ENCODE results near the gene SRSF3. TPM values are rescaled to one million over a fixed set of nuclear protein-coding genes. Genes with fewer than 3 reads are reported as not detected.
"Not testable (repeated sequence)": the region's sequence is repeated elsewhere in the genome, so short reads cannot be mapped to it uniquely, and the experiment has no call there.

SRSF3 gene
- total RNA-seq, 1 donor from 2014 or later: 209 TPM

DNA sequence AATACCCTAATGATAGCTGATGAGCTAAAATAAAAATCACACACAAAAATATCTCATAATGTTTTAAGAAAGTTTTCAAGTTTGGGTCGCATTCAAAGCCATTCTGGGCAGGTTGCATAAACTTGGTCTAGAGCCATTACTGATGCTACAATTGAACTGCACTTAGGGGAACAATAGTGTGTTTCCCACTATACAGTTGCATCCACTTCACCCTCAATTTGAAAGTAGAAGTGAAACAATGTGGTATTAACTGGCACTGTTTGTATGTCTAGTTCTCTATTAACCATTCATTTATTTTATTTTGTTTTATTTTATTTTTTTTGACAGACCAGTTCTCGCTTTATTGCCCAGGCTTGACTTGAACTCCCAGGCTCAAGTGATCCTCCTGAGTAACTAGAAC is 23.9 kb upstream of the SRSF3 start:
- DNase-seq (ENCODE audit: extremely low spot score, unreplicated experiment): no peak
- Mint-ChIP-seq H3K27me3 (ENCODE audit: unreplicated experiment) (no peaks in the 10 kb centered on the region), H3K27ac (ENCODE audit: unreplicated experiment) (no peak overlapping the region), H3K4me3 (ENCODE audit: unreplicated experiment) (no peak overlapping the region), H3K36me3 (ENCODE audit: unreplicated experiment) (no peaks in the 10 kb centered on the region), H3K4me1 (ENCODE audit: unreplicated experiment) (no peaks in the 10 kb centered on the region), H3K9me3 (ENCODE audit: unreplicated experiment) (no peaks in the 10 kb centered on the region)
- TF ChIP-seq, protein P1, sequence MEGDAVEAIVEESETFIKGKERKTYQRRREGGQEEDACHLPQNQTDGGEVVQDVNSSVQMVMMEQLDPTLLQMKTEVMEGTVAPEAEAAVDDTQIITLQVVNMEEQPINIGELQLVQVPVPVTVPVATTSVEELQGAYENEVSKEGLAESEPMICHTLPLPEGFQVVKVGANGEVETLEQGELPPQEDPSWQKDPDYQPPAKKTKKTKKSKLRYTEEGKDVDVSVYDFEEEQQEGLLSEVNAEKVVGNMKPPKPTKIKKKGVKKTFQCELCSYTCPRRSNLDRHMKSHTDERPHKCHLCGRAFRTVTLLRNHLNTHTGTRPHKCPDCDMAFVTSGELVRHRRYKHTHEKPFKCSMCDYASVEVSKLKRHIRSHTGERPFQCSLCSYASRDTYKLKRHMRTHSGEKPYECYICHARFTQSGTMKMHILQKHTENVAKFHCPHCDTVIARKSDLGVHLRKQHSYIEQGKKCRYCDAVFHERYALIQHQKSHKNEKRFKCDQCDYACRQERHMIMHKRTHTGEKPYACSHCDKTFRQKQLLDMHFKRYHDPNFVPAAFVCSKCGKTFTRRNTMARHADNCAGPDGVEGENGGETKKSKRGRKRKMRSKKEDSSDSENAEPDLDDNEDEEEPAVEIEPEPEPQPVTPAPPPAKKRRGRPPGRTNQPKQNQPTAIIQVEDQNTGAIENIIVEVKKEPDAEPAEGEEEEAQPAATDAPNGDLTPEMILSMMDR (IDR thresholded peaks at IDR 0.05): no peak

DNA sequence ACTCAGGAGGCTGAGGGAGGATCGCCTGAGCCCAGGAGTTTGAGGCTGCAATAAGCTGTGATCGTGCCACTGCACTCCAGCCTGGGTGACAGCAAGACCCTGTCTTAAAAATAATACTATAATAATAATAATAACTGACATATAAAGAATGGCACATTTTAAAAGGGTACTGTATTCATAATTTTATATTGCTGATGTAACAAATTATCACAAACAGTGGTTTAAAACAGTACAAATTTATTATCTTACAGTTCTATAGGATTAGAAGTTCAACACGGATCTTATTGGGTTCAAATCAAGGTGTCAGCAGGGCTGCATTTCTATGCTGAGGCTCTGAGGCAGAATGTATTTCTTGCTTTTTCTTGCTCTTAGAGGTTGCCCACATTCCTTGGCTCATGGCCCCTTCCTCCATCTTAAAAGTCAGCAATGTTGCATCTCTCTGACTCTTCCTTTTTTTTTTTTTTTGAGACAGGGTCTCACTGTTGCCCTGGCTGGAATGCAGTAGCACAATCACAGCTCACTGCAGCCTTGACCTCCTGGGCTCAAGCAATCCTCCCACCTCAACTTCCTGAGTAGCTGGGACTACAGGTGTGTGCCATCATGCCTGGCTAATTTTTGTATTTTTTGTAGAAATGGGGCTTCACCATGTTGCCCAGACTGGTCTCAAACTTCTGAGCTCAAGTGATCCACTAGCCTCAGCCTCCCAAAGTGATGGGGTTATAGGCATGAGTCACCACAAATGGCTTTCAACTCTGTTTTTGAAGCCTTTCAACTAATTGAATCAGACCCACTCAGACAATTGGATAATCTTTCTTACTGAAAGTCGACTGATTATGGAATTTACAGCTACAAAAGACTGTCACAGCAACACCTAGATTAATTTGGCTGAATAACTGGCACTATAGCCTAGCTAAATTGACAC is 22.8 kb upstream of the SRSF3 start:
- Mint-ChIP-seq H3K4me3 (ENCODE audit: unreplicated experiment) (no peak overlapping the region), H3K36me3 (ENCODE audit: unreplicated experiment) (no peaks in the 10 kb centered on the region), H3K9me3 (ENCODE audit: unreplicated experiment) (no peaks in the 10 kb centered on the region), H3K4me1 (ENCODE audit: unreplicated experiment) (no peaks in the 10 kb centered on the region), H3K27me3 (ENCODE audit: unreplicated experiment) (no peaks in the 10 kb centered on the region), H3K27ac (ENCODE audit: unreplicated experiment) (no peak overlapping the region)
- no peak for DNase-seq (ENCODE audit: extremely low spot score, unreplicated experiment)
- TF ChIP-seq, protein P1 (IDR thresholded peaks at IDR 0.05): no peak

DNA sequence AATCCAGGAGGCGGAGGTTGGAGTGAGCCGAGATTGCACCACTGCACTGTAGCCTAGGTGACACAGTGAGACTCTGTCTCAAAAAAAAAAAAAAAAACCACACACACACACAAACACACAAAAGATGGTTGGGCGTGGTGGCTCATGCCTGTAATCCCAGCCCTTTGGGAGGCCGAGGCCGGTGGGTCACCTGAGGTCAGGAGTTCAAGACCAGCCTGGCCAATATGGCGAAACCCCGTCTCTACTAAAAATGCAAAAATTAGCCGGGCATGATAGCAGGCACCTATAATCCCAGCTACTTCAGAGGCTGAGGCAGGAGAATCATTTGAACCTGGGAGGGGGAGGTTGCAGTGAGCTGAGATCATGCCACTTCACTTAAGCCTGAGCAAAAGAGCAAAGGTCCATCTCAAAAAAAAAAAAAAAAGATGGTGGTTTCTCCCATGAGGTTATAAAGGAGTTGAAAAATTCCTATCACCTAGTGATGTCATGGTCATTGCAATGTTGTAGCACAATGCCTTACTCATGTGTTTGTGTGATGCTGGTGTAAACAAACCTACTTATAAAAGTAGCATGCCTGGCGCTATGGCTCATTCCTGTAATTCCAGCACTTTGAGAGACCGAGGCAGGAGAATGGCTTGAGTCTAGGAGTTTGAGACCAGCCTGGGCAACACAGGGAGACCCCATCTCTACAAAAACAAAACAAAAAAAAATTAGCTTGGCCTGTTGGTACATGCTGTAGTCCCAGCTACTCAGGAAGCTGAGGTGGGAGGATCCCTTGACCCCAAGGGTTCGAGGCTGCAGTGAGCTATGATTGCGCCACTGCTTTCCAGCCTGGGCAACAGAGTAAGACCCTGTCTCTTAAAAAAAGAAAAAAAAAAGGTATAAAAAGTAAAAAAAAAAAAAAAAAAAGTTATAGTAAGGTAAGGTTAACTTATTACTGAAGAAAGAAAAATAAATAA is 21.5 kb upstream of the SRSF3 start:
- H3K9me3 Mint-ChIP-seq (ENCODE audit: unreplicated experiment); DNase-seq (ENCODE audit: extremely low spot score, unreplicated experiment); H3K27me3 Mint-ChIP-seq (ENCODE audit: unreplicated experiment); H3K4me3 Mint-ChIP-seq (ENCODE audit: unreplicated experiment); H3K27ac Mint-ChIP-seq (ENCODE audit: unreplicated experiment); H3K36me3 Mint-ChIP-seq (ENCODE audit: unreplicated experiment): not testable (repeated sequence)
- peaks cover 12% of the 10 kb centered on the region for H3K4me1 Mint-ChIP-seq (ENCODE audit: unreplicated experiment)

DNA sequence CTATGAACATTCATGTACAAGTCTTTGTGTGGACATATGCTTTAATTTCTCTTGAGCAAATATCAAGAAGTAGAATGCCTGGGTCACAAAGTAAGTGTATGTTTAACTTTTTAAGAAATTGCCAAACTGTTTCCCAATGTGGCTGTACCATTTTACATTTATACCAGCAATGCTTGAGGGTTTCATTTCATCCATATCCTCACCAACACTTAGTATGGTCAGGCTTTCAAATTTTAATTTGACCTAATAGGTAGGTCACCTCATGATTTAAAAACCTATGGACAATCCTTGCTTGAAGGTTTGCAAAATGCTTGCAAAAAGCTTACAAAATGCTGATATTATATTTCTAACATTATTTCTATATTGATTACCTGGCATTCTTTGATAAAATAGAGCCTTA is 19.5 kb upstream of the SRSF3 start:
- TF ChIP-seq, protein P1 (IDR thresholded peaks at IDR 0.05): no peak
- no peak overlapping the region for H3K27ac Mint-ChIP-seq (ENCODE audit: unreplicated experiment)
- no peak for DNase-seq (ENCODE audit: extremely low spot score, unreplicated experiment)
- H3K27me3 Mint-ChIP-seq (ENCODE audit: unreplicated experiment): no peaks in the 10 kb centered on the region
- H3K4me1 Mint-ChIP-seq (ENCODE audit: unreplicated experiment): peaks cover 28% of the 10 kb centered on the region
- no peak overlapping the region for H3K4me3 Mint-ChIP-seq (ENCODE audit: unreplicated experiment)
- no peaks in the 10 kb centered on the region for H3K36me3 Mint-ChIP-seq (ENCODE audit: unreplicated experiment)
- no peaks in the 10 kb centered on the region for H3K9me3 Mint-ChIP-seq (ENCODE audit: unreplicated experiment)

DNA sequence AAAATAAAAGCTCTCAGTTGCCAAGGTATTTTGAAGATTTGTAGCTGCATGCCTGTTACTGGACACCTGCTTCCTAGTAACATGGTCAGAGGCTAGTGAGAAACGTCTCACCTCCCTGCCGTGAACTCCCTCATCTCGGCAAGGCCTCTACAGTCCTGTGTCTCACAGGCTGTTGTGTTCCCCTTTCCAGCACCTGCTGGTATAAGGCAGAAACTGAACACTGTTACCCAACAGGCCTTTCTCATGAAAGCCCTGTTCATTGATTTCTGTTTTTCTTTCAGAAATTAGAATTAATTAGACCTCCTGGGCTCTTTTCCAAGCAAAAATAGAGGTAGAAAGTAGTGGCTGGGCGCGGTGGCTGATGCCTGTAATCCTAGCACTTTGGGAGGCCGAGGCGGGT is 17.6 kb upstream of the SRSF3 start:
- Mint-ChIP-seq H3K36me3 (ENCODE audit: unreplicated experiment) (no peaks in the 10 kb centered on the region), H3K27me3 (ENCODE audit: unreplicated experiment) (no peaks in the 10 kb centered on the region), H3K9me3 (ENCODE audit: unreplicated experiment) (no peaks in the 10 kb centered on the region), H3K4me3 (ENCODE audit: unreplicated experiment) (no peak overlapping the region), H3K27ac (ENCODE audit: unreplicated experiment) (peak overlapping the region; percentile 79), H3K4me1 (ENCODE audit: unreplicated experiment) (peaks cover 36% of the 10 kb centered on the region)
- DNase-seq (ENCODE audit: extremely low spot score, unreplicated experiment): no peak
- TF ChIP-seq, protein P1 (IDR thresholded peaks at IDR 0.05): no peak

Measured in osteocyte (in vitro differentiated cells).